GM18909 (cell line): Measurements from ENCODE around the gene YEATS2.
"Not testable (repeated sequence)": the region's sequence is repeated elsewhere in the genome, so short reads cannot be mapped to it uniquely, and the experiment has no call there.

Source experiments
- ATAC-seq: cut with Tn5 transposase; IDR thresholded peaks from one replicate; pipeline ENCODE4 v1.9.1; 2021; ENCODE audit warnings: mild to moderate bottlenecking; ENCODE audit not compliant: unreplicated experiment, poor library complexity

YEATS2 gene

GRCh38 chr3:183710231-183710630 lies 12.6 kb downstream of the YEATS2 start:
- ATAC-seq, result no peak

- ATAC-seq, result no peak
Measured at GRCh38 chr3:183711516-183711915, 13.9 kb downstream of the YEATS2 start.

GRCh38 chr3:183714622-183715021 lies 17.0 kb downstream of the YEATS2 start:
- no peak for ATAC-seq

- ATAC-seq, result no peak
Measured at GRCh38 chr3:183718012-183718411, 20.4 kb downstream of the YEATS2 start.

- ATAC-seq, result no peak
Measured at GRCh38 chr3:183725387-183725786, 27.8 kb downstream of the YEATS2 start.

GRCh38 chr3:183728204-183728603 lies 30.6 kb downstream of the YEATS2 start:
- no peak for ATAC-seq

- no peak for ATAC-seq
Measured at GRCh38 chr3:183730361-183730760, 32.8 kb downstream of the YEATS2 start.

- ATAC-seq, result no peak
Measured at GRCh38 chr3:183731611-183732010, 34.0 kb downstream of the YEATS2 start.

- no peak for ATAC-seq
Measured at GRCh38 chr3:183733553-183733952, 36.0 kb downstream of the YEATS2 start.

- no peak for ATAC-seq
Measured at GRCh38 chr3:183734750-183735494, 37.3 kb downstream of the YEATS2 start.

GRCh38 chr3:183737116-183737515 lies 39.5 kb downstream of the YEATS2 start:
- no peak for ATAC-seq

GRCh38 chr3:183740154-183740553 lies 42.6 kb downstream of the YEATS2 start:
- not testable (repeated sequence) for ATAC-seq

GRCh38 chr3:183743231-183743630 lies 45.6 kb downstream of the YEATS2 start:
- no peak for ATAC-seq

GRCh38 chr3:183745300-183746098 lies 47.9 kb downstream of the YEATS2 start:
- no peak for ATAC-seq

- no peak for ATAC-seq
Measured at GRCh38 chr3:183754052-183754451, 56.5 kb downstream of the YEATS2 start.

- ATAC-seq, result no peak
Measured at GRCh38 chr3:183762304-183762703, 64.7 kb downstream of the YEATS2 start.

- ATAC-seq, result no peak
Measured at GRCh38 chr3:183764847-183765731, 67.5 kb downstream of the YEATS2 start.

GRCh38 chr3:183766107-183766506 lies 68.5 kb downstream of the YEATS2 start:
- no peak for ATAC-seq

- peak; percentile 79 for ATAC-seq
Measured at GRCh38 chr3:183766745-183767606, 69.4 kb downstream of the YEATS2 start.

GRCh38 chr3:183768114-183768513 lies 70.5 kb downstream of the YEATS2 start:
- no peak for ATAC-seq
